ENCODE results near the gene ERC1.

DNA sequence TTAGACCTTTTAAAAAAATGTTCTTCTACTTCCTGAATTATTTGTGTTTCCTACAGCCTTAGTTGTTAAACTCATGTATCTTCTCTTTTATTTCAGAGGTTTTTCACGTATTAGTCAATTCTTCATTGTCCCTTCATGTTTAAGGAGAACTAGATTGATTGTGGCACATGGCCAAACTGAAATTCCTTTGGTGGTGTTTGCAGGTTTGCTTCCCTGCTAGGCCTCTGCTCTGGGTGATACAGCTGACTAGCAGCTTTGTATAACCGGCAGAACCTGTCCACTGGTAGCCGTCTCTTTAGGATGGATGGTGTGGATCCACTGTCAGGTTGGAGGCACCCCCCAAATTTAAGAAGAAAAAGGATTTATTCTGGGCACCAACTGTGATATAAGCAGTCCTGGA is 341.3 kb downstream of the ERC1 start:
- TF ChIP-seq, protein P1, sequence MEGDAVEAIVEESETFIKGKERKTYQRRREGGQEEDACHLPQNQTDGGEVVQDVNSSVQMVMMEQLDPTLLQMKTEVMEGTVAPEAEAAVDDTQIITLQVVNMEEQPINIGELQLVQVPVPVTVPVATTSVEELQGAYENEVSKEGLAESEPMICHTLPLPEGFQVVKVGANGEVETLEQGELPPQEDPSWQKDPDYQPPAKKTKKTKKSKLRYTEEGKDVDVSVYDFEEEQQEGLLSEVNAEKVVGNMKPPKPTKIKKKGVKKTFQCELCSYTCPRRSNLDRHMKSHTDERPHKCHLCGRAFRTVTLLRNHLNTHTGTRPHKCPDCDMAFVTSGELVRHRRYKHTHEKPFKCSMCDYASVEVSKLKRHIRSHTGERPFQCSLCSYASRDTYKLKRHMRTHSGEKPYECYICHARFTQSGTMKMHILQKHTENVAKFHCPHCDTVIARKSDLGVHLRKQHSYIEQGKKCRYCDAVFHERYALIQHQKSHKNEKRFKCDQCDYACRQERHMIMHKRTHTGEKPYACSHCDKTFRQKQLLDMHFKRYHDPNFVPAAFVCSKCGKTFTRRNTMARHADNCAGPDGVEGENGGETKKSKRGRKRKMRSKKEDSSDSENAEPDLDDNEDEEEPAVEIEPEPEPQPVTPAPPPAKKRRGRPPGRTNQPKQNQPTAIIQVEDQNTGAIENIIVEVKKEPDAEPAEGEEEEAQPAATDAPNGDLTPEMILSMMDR (IDR thresholded peaks at IDR 0.05) = no peak
- no peak for TF ChIP-seq POLR2A (IDR thresholded peaks at IDR 0.05)

All from uterus (tissue), 2 donors.